NT2/D1 (cell line): ENCODE results near the gene CABP2.

Source experiments
- SUZ12 ChIP-seq: IDR thresholded peaks from 2 replicates; pipeline ENCODE4 v1.6.1; 2011; ENCODE audit not compliant: insufficient read length, insufficient read depth; ENCODE audit errors: extremely low read depth
- YY1 ChIP-seq: IDR thresholded peaks from 2 replicates; pipeline ENCODE4 v1.6.1; 2011; ENCODE audit not compliant: insufficient read length, insufficient read depth
- ZNF274 ChIP-seq: IDR thresholded peaks from 2 replicates; pipeline ENCODE4 v1.6.1; 2011; ENCODE audit warnings: mild to moderate bottlenecking, low read depth, low read length

DNA sequence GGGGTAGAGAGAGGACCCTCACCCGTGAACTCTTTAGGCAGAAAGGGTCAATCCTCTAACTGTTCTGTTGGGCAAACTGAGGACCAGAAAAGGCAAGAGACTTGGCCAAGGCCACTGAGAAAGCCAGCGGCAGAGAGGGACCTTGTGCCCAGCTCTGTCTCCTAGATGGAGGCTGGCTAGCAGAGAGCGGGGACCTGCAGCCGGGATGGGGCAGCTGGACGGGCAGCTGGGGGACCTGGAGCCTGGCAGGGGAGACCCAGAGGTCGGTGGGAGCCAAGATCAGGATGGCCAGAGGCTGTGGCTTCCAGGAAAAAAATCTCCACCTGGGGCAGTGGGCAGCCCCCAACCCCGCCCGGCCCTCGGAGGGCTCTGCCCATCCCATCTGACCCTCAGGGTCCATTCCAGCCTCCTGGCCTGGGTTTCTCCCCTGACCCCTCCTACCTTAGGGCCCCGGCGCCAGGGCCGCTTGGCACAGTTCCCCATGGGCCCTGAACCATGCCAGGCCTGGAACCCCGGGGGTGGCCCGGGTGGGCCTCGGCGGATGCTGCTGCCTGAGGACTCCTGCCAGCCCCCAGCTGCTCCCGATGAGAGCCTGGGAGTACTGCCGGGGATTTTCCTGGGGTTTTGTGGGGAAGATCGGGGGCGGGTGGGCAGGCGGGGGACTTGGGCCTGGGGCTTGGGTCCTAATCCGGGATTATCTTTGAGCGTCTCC is at the start of gene CABP2:
- TF ChIP-seq SUZ12 (no peak), ZNF274 (no peak), YY1 (no peak)
